ENCODE data around the gene DAPK2. TPM values are rescaled to one million over a fixed set of nuclear protein-coding genes. Genes with fewer than 3 reads are reported as not detected.

Gene DAPK2
- total and polyA plus RNA-seq, 2 donors (not counting 1 experiment from before 2014, with no cell fraction given) = 8.3 to 31.9 TPM

- ATAC-seq (ENCODE audit: low read depth) (no peak), DNase-seq (no peak)
- H3K36me3 ChIP-seq (replicated peaks in 1 of 2; ENCODE audit: control extremely low read depth in 1 of 2, control insufficient read depth in 1 of 2, extremely low read depth in 1 of 2, insufficient read depth in 2 of 2, low read length in 1 of 2) = no peaks in the 10 kb centered on the region
- no peaks in the 10 kb centered on the region for H3K9me3 ChIP-seq (ENCODE audit: control extremely low read depth in 1 of 3, control insufficient read depth in 2 of 3, insufficient read depth in 1 of 3, low read length in 2 of 3)
- POLR2A ChIA-PET = interaction anchor here (2.1 kb wide), 1 partner anchor 232 kb away, joined by 4 read pairs; no protein-coding TSS in a partner anchor
- CTCF ChIA-PET = interaction anchor here (1.1 to 5.5 kb wide), 2 partner anchors 26 to 34 kb away, joined by 3 to 40 read pairs; no protein-coding TSS in a partner anchor
- 100% methylated on average over 3 of the region's 3 CpGs for WGBS (ENCODE audit: insufficient coverage)
- intact Hi-C loops (cut with micrococcal nuclease) = no loop called here
- no peak overlapping the region for H3K9ac ChIP-seq (ENCODE audit: low read length)
- no peaks in the 10 kb centered on the region for H4K20me1 ChIP-seq (ENCODE audit: control insufficient read depth, insufficient read depth, low read length, poor library complexity, severe bottlenecking)
- H3K27ac ChIP-seq (ENCODE audit: low read length in 2 of 2) = no peak overlapping the region
- TF ChIP-seq CTCF (IDR thresholded peaks at IDR 0.05) (no peak), EZH2 (IDR thresholded peaks at IDR 0.05; ENCODE audit: borderline replicate concordance, insufficient read depth, low read depth, low read length, poor library complexity, severe bottlenecking) (no peak)
- no peaks in the 10 kb centered on the region for H3K79me2 ChIP-seq (ENCODE audit: control insufficient read depth, insufficient read depth, low read length)
- no peak overlapping the region for H3K4me3 ChIP-seq (ENCODE audit: control extremely low read depth in 1 of 5, extremely low read depth in 1 of 5, insufficient read depth in 1 of 5, low read depth in 2 of 5, low read length in 4 of 5)
- Mint-ChIP-seq H3K4me1 (peaks cover 39% of the 10 kb centered on the region), H3K4me3 (no peak overlapping the region), H3K9me3 (ENCODE audit: insufficient read depth) (no peaks in the 10 kb centered on the region), H3K27ac (no peak overlapping the region), H3K27me3 (no peaks in the 10 kb centered on the region)
- H3K27me3 ChIP-seq (replicated peaks in 1 of 4; ENCODE audit: control extremely low read depth in 1 of 4, control insufficient read depth in 3 of 4, insufficient read depth in 4 of 4, low read length in 3 of 4) = no peaks in the 10 kb centered on the region
- H2AFZ ChIP-seq (ENCODE audit: insufficient read depth, low read depth, low read length, poor library complexity, severe bottlenecking) = no peak overlapping the region
- H3K4me2 ChIP-seq (replicated peaks; ENCODE audit: low read depth, low read length, poor library complexity, severe bottlenecking) = no peak overlapping the region
- H3K4me1 ChIP-seq (ENCODE audit: control insufficient read depth in 2 of 2, insufficient read depth in 2 of 2, low read length in 2 of 2) = peaks cover 26 to 36% of the 10 kb centered on the region in 2 donors
Measured at GRCh38 chr15:63984331-63984730, 62.0 kb downstream of the DAPK2 start.

- CTCF ChIA-PET = interaction anchor here (0.9 to 1.9 kb wide), 2 partner anchors 27 to 38 kb away, joined by 4 to 7 read pairs; no protein-coding TSS in a partner anchor
- DNase-seq = no peak
Measured at GRCh38 chr15:63983061-63983711, 63.1 kb downstream of the DAPK2 start.

More at GRCh38 chr15:63983061-63983711, 63.1 kb downstream of the DAPK2 start:
- Histone ChIP-seq H3K27ac (ENCODE audit: low read length in 2 of 2) (no peak overlapping the region), H3K79me2 (ENCODE audit: control insufficient read depth, insufficient read depth, low read length) (no peaks in the 10 kb centered on the region), H3K36me3 (replicated peaks in 1 of 2; ENCODE audit: control extremely low read depth in 1 of 2, control insufficient read depth in 1 of 2, extremely low read depth in 1 of 2, insufficient read depth in 2 of 2, low read length in 1 of 2) (no peaks in the 10 kb centered on the region), H3K9me3 (ENCODE audit: control extremely low read depth in 1 of 3, control insufficient read depth in 2 of 3, insufficient read depth in 1 of 3, low read length in 2 of 3) (no peaks in the 10 kb centered on the region), H3K27me3 (replicated peaks in 1 of 4; ENCODE audit: control extremely low read depth in 1 of 4, control insufficient read depth in 3 of 4, insufficient read depth in 4 of 4, low read length in 3 of 4) (no peaks in the 10 kb centered on the region), H4K20me1 (ENCODE audit: control insufficient read depth, insufficient read depth, low read length, poor library complexity, severe bottlenecking) (no peaks in the 10 kb centered on the region), H2AFZ (ENCODE audit: insufficient read depth, low read depth, low read length, poor library complexity, severe bottlenecking) (no peak overlapping the region), H3K4me2 (replicated peaks; ENCODE audit: low read depth, low read length, poor library complexity, severe bottlenecking) (no peak overlapping the region), H3K9ac (ENCODE audit: low read length) (no peak overlapping the region), H3K4me1 (ENCODE audit: control insufficient read depth in 2 of 2, insufficient read depth in 2 of 2, low read length in 2 of 2) (peaks cover 26 to 33% of the 10 kb centered on the region in 2 donors), H3K4me3 (ENCODE audit: control extremely low read depth in 1 of 5, extremely low read depth in 1 of 5, insufficient read depth in 1 of 5, low read depth in 2 of 5, low read length in 4 of 5) (no peak overlapping the region)
- Mint-ChIP-seq H3K27ac (peak overlapping the region; percentile 43), H3K4me3 (no peak overlapping the region), H3K4me1 (peaks cover 37% of the 10 kb centered on the region), H3K27me3 (no peaks in the 10 kb centered on the region), H3K9me3 (ENCODE audit: insufficient read depth) (no peaks in the 10 kb centered on the region)
- no peak for ATAC-seq (ENCODE audit: low read depth)
- intact Hi-C loops (cut with micrococcal nuclease) = no loop called here
- TF ChIP-seq EZH2 (IDR thresholded peaks at IDR 0.05; ENCODE audit: borderline replicate concordance, insufficient read depth, low read depth, low read length, poor library complexity, severe bottlenecking) (no peak), CTCF (IDR thresholded peaks at IDR 0.05) (no peak)
- POLR2A ChIA-PET = no interaction called here
- WGBS (ENCODE audit: insufficient coverage) = 90% methylated on average over 19 of the region's 19 CpGs

Measured in B cell (primary cell).